HepG2 (cell line): ENCODE measurements around the gene CDK1. TPM values are rescaled to one million over a fixed set of nuclear protein-coding genes. Genes with fewer than 3 reads are reported as not detected.

Experiments
- ATAC-seq: fragments of 200-7000 bp; cut with Tn5 transposase; 3 replicates; pipeline ENCODE4 v1.9.1; 2020; ENCODE audit warnings: mild to moderate bottlenecking, moderate library complexity
- BruUV-seq: library from RNA; stranded (reverse); fragments of 400-500 nt; replicated peaks from 2 replicates; lab custom pipeline; 2021; lab: Mats Ljungman, UMichigan
- CTCF ChIA-PET: fragments of 300-600 bp; formaldehyde crosslinking; extraction: SDS; loops from one replicate; lab custom pipeline; 2021; ENCODE audit warnings: low total read pairs, inconsistent platforms, low intra/inter-chr PET ratio; lab: Yijun Ruan, JAX
- POLR2A ChIA-PET: fragments of 350-600 bp; sonication (Branson Sonifier 250); formaldehyde crosslinking; loops from one replicate; lab custom pipeline; 2020; ENCODE audit warnings: antibody characterized with exemption, inconsistent platforms; lab: Yijun Ruan, JAX
- DNase-seq: peaks from one replicate; pipeline ENCODE4 v3.0.0-alpha.2; 2015; ENCODE audit warnings: low spot score
- FAIRE-seq: peaks from 3 replicates; lab custom pipeline; 2011; peaks lifted over from hg19 to GRCh38; lab: Jason Lieb, UNC
- H2AFZ ChIP-seq: one replicate; pipeline ENCODE4 v1.6.1; 2011; ENCODE audit warnings: low read length, inconsistent platforms
- H3K27ac ChIP-seq: fragments of 300-600 bp; 3 replicates; pipeline ENCODE4 v1.8.0; 2011; ENCODE audit warnings: mixed run types, mild to moderate bottlenecking, mixed read lengths, low read length, inconsistent platforms; ENCODE audit not compliant: insufficient read depth; ENCODE audit errors: extremely low read length
- H3K27me3 ChIP-seq, 2 experiments: fragments of 200-600 bp in 1 of 2; 2 replicates in 1 of 2; 3 replicates in 1 of 2; pipeline versions ENCODE4 v1.6.0 to v1.8.0; 2011; ENCODE audit warnings: low read length in 2 of 2, mild to moderate bottlenecking in 2 of 2, moderate library complexity in 2 of 2, inconsistent platforms in 1 of 2; ENCODE audit not compliant: insufficient read depth in 2 of 2, control insufficient read depth in 1 of 2
- H3K36me3 ChIP-seq, 2 experiments: fragments of 200-600 bp in 1 of 2; replicated peaks in 1 of 2; 2 replicates in 1 of 2; 3 replicates in 1 of 2; pipeline versions ENCODE4 v1.5.1 to v1.8.0; 2011; ENCODE audit warnings: low read length in 2 of 2, inconsistent platforms in 1 of 2; ENCODE audit not compliant: insufficient read depth in 2 of 2, control insufficient read depth in 1 of 2
- H3K4me1 ChIP-seq: 2 replicates; pipeline ENCODE4 v1.5.1; 2012; ENCODE audit warnings: low read length, inconsistent platforms; ENCODE audit not compliant: insufficient read depth
- H3K4me2 ChIP-seq: 2 replicates; pipeline ENCODE4 v1.6.0; 2011; ENCODE audit warnings: low read depth, low read length, inconsistent platforms
- H3K4me3 ChIP-seq, 3 experiments: fragments of 200-600 bp in 1 of 3; sonication (generic), shearing (Covaris generic) in 1 of 3; replicated peaks in 1 of 3; 2 replicates each; pipeline ENCODE4 v1.5.1; 2011 to 2016; ENCODE audit warnings: low read length in 3 of 3, inconsistent platforms in 2 of 3, low read depth in 2 of 3, mild to moderate bottlenecking in 2 of 3, control low read depth in 1 of 3, mixed read lengths in 1 of 3; ENCODE audit not compliant: insufficient read depth in 1 of 3
- H3K79me2 ChIP-seq: one replicate; pipeline ENCODE4 v1.6.1; 2011; ENCODE audit warnings: low read length, inconsistent platforms; ENCODE audit not compliant: insufficient read depth
- H3K9ac ChIP-seq: 2 replicates; pipeline ENCODE4 v1.6.0; 2011; ENCODE audit warnings: mild to moderate bottlenecking, low read depth, low read length, inconsistent platforms; ENCODE audit not compliant: insufficient read depth
- H3K9me3 ChIP-seq: 2 replicates; pipeline ENCODE4 v1.5.1; 2012; ENCODE audit warnings: mild to moderate bottlenecking, low read length
- H4K20me1 ChIP-seq: 2 replicates; pipeline ENCODE4 v1.6.0; 2011; ENCODE audit warnings: inconsistent platforms, mild to moderate bottlenecking, low read length, moderate library complexity; ENCODE audit not compliant: insufficient read depth
- AHDC1 ChIP-seq: sonication (generic); formaldehyde crosslinking; IDR thresholded peaks from 2 replicates; pipeline ENCODE4 v1.5.1; 2020; ENCODE audit warnings: mild to moderate bottlenecking, missing genetic modification reagents, borderline replicate concordance
- ETV6 ChIP-seq: sonication (generic); formaldehyde crosslinking; conservative IDR thresholded peaks from 2 replicates; pipeline ENCODE4 v1.4.0; 2020; ENCODE audit warnings: missing genetic modification reagents
- HOXA9 ChIP-seq: sonication (generic); formaldehyde crosslinking; IDR thresholded peaks from 2 replicates; pipeline ENCODE4 v1.8.1; 2022; ENCODE audit warnings: missing genetic modification reagents, mild to moderate bottlenecking, moderate library complexity, borderline replicate concordance
- KLF11 ChIP-seq: IDR thresholded peaks from 2 replicates; pipeline ENCODE4 v1.6.1; 2016; ENCODE audit warnings: missing compliant biosample characterization
- ZNF552 ChIP-seq: sonication (generic); formaldehyde crosslinking; IDR thresholded peaks from 2 replicates; pipeline ENCODE4 v1.9.0; 2022; ENCODE audit warnings: missing genetic modification reagents, mild to moderate bottlenecking, borderline replicate concordance
- ZNF646 ChIP-seq: sonication (generic); formaldehyde crosslinking; IDR thresholded peaks from 2 replicates; pipeline ENCODE4 v1.9.0; 2021; ENCODE audit warnings: mild to moderate bottlenecking, missing genetic modification reagents
- ZNF672 ChIP-seq: sonication (generic); formaldehyde crosslinking; IDR thresholded peaks from 2 replicates; pipeline ENCODE4 v1.8.1; 2022; ENCODE audit warnings: missing genetic modification reagents
- WGBS: methylation state at CpG from one replicate; pipeline ENCODE4 v1.1.6; 2017; ENCODE audit warnings: low lambda C conversion rate; 5-methylcytosine and 5-hydroxymethylcytosine counted together
- in situ Hi-C: cut with HindIII; loops from 2 replicates; pipeline ENCODE4 v1.10.0; 2017; ENCODE audit warnings: low pct_unique_long_range_greater_than_20kb; ENCODE audit not compliant: extremely low pct_ligation_motif_present
- intact Hi-C: fragments of 100-400 bp; cut with micrococcal nuclease; formaldehyde crosslinking; loops from one replicate; pipeline ENCODE4 v1.10.0; 2022; ENCODE audit not compliant: unreplicated experiment
- polyA plus RNA-seq, 8 experiments: library from polyadenylated mRNA; depleted of rRNA in 3 of 8; stranded (reverse) in 7 of 8; unstranded in 1 of 8; fragments of >200 nt; fragmentation: Illumina TruSeq in 4 of 8; extraction: Trizol in 4 of 8; gene quantifications; 2 replicates each; pipeline versions ENCODE4 v1.2.1 to v1.2.3, GENCODE V29; 2011 to 2016; ENCODE audit warnings: low read depth in 4 of 8, missing spikeins in 1 of 8, mixed read lengths in 1 of 8; ENCODE audit not compliant: insufficient read depth in 1 of 8
- total RNA-seq, 5 experiments: library from RNA; depleted of rRNA; stranded (reverse); fragments of >200 nt; fragmentation: Illumina TruSeq; extraction: Trizol; gene quantifications; 2 replicates each; pipeline ENCODE4 v1.2.3, GENCODE V29; 2016; ENCODE audit warnings: low read depth in 1 of 5
- TF ChIP-seq, protein P1 (sequence below): sonication (generic); formaldehyde crosslinking; IDR thresholded peaks from 2 replicates; pipeline ENCODE4 v1.4.0; 2020; ENCODE audit warnings: missing genetic modification reagents

The CDK1 gene
- total and polyA plus RNA-seq, 2 of the 13 experiments (the other 11 are each of a cell fraction or from before 2014, with no cell fraction given), result 42.6 to 132 TPM

GRCh38 chr10:60818134-60818770 is 40.0 kb downstream of the CDK1 start:
- Histone ChIP-seq H3K79me2 (no peaks in the 10 kb centered on the region), H3K27ac (no peak overlapping the region), H2AFZ (no peak overlapping the region), H4K20me1 (no peaks in the 10 kb centered on the region), H3K4me2 (no peak overlapping the region), H3K9ac (no peak overlapping the region), H3K4me1 (0 out of 2 replicates have a peak, but pooled peaks cover 6% of the 10 kb centered on the region), H3K4me3 (no peak overlapping the region), H3K36me3 (no peaks in the 10 kb centered on the region), H3K27me3 (no peaks in the 10 kb centered on the region), H3K9me3 (no peaks in the 10 kb centered on the region)
- ATAC-seq (no peak), FAIRE-seq (no peak), DNase-seq (no peak)
- 83% methylated on average over 3 of the region's 3 CpGs for WGBS
- no TSS peak for BruUV-seq
- ChIA-PET CTCF (interaction anchor here (2.8 kb wide), 1 partner anchor 467 kb away, joined by 26 read pairs; no protein-coding TSS in a partner anchor), POLR2A (no interaction called here)
- intact Hi-C loops, result loop anchor here (1.0 to 10.0 kb wide), 2 partner anchors 367 to 1017 kb away; no protein-coding TSS in a partner anchor
- in situ Hi-C loops, result loop anchor here (10.0 to 25.0 kb wide), 2 partner anchors 794 to 917 kb away; no protein-coding TSS in a partner anchor
- TF ChIP-seq AHDC1 (no peak), ETV6 (CRISPR knock-in tag) (no peak), HOXA9 (CRISPR knock-in tag) (no peak), KLF11 (CRISPR knock-in tag) (no peak), ZNF552 (CRISPR knock-in tag) (no peak), ZNF672 (CRISPR knock-in tag) (no peak), ZNF646 (no peak)
- TF ChIP-seq, protein P1, sequence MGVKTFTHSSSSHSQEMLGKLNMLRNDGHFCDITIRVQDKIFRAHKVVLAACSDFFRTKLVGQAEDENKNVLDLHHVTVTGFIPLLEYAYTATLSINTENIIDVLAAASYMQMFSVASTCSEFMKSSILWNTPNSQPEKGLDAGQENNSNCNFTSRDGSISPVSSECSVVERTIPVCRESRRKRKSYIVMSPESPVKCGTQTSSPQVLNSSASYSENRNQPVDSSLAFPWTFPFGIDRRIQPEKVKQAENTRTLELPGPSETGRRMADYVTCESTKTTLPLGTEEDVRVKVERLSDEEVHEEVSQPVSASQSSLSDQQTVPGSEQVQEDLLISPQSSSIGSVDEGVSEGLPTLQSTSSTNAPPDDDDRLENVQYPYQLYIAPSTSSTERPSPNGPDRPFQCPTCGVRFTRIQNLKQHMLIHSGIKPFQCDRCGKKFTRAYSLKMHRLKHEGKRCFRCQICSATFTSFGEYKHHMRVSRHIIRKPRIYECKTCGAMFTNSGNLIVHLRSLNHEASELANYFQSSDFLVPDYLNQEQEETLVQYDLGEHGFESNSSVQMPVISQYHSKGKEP (CRISPR knock-in tag), result no peak
